Measurements from ENCODE around the gene ZHX3.

Gene ZHX3

DNA sequence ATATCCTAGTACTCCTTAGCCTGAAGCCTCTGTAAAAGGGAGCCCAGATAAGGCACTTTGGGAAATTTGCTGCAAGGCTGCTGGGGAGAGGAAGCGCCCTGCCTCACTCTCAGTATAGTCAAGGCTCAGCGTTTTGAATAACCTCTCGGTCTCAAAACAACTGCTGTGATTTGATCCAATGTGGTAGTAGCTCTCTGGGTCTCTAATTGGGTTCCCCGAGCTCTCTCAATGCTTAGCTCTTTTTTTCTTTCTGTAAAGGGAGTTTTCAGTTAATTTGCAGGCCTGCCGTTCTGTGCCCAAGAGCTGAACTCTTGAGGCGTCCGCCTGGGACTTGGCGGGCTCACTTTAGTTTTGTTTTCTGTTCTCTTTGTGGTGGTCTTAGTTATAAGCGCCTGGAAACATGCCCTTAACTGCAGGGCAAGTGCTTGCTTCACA lies 41.2 kb downstream of the ZHX3 start:
- DNase-seq (ENCODE audit: low read depth), result no peak
- TF ChIP-seq POLR2A (IDR thresholded peaks at IDR 0.05; ENCODE audit: extremely low read depth, insufficient read length), result no peak
- TF ChIP-seq, protein P1, sequence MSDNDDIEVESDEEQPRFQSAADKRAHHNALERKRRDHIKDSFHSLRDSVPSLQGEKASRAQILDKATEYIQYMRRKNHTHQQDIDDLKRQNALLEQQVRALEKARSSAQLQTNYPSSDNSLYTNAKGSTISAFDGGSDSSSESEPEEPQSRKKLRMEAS (IDR thresholded peaks at IDR 0.05; ENCODE audit: low read depth, low read length), result no peak
- no peak for TF ChIP-seq MYC (IDR thresholded peaks at IDR 0.05; ENCODE audit: low read depth, low read length)
- TF ChIP-seq, protein P2, sequence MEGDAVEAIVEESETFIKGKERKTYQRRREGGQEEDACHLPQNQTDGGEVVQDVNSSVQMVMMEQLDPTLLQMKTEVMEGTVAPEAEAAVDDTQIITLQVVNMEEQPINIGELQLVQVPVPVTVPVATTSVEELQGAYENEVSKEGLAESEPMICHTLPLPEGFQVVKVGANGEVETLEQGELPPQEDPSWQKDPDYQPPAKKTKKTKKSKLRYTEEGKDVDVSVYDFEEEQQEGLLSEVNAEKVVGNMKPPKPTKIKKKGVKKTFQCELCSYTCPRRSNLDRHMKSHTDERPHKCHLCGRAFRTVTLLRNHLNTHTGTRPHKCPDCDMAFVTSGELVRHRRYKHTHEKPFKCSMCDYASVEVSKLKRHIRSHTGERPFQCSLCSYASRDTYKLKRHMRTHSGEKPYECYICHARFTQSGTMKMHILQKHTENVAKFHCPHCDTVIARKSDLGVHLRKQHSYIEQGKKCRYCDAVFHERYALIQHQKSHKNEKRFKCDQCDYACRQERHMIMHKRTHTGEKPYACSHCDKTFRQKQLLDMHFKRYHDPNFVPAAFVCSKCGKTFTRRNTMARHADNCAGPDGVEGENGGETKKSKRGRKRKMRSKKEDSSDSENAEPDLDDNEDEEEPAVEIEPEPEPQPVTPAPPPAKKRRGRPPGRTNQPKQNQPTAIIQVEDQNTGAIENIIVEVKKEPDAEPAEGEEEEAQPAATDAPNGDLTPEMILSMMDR (IDR thresholded peaks at IDR 0.05; ENCODE audit: low read depth, low read length), result no peak
- H3K4me3 ChIP-seq (ENCODE audit: low read depth, low read length), result no peak overlapping the region

DNA sequence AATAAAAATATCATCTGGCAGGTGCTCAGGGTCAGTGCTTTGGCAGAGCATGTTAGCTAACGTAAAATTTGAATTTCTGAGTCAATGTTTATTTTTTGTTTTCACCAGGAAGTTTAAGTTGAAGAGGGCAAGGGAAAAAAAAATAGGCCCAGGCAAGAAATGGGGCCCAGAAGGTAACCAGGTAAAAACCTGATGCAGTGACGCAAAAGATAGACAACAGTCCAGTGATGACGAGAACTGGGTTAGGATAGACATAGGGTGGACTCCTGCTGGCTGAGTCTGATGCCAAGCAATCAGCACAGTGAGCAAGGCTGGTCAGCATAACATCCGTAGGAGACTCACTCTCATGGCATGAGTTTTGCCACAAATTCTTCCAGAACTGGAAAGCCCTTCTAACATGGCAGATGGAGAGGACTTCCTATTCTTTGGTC lies 42.2 kb downstream of the ZHX3 start:
- no peak overlapping the region for H3K4me3 ChIP-seq (ENCODE audit: low read depth, low read length)
- TF ChIP-seq POLR2A (IDR thresholded peaks at IDR 0.05; ENCODE audit: extremely low read depth, insufficient read length), result no peak
- TF ChIP-seq MYC (IDR thresholded peaks at IDR 0.05; ENCODE audit: low read depth, low read length), result no peak
- TF ChIP-seq, protein P2 (IDR thresholded peaks at IDR 0.05; ENCODE audit: low read depth, low read length), result no peak
- TF ChIP-seq, protein P1 (IDR thresholded peaks at IDR 0.05; ENCODE audit: low read depth, low read length), result no peak
- DNase-seq (ENCODE audit: low read depth), result no peak

DNA sequence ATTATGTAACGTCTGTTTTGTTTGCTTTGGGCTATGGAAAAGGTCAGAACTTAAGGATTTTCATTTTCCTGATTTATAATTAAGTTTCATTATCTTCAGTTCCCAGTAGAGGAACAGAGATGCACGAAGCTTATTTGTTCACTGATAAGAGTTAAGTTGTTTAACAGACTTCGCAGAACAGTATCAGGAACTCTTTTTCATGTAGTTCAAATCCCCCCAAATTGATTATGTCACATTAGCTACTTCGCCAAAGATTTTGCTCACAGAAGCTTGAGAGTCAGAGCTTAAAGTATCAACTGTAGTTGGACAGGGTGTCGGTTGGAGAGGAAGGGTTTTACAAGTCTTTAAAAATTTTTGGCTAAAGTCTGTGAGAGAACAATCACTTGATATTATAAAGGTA lies 43.4 kb downstream of the ZHX3 start:
- no peak for DNase-seq (ENCODE audit: low read depth)
- TF ChIP-seq, protein P1 (IDR thresholded peaks at IDR 0.05; ENCODE audit: low read depth, low read length), result no peak
- TF ChIP-seq, protein P2 (IDR thresholded peaks at IDR 0.05; ENCODE audit: low read depth, low read length), result no peak
- TF ChIP-seq MYC (IDR thresholded peaks at IDR 0.05; ENCODE audit: low read depth, low read length) (no peak), POLR2A (IDR thresholded peaks at IDR 0.05; ENCODE audit: extremely low read depth, insufficient read length) (no peak)
- H3K4me3 ChIP-seq (ENCODE audit: low read depth, low read length), result no peak overlapping the region

DNA sequence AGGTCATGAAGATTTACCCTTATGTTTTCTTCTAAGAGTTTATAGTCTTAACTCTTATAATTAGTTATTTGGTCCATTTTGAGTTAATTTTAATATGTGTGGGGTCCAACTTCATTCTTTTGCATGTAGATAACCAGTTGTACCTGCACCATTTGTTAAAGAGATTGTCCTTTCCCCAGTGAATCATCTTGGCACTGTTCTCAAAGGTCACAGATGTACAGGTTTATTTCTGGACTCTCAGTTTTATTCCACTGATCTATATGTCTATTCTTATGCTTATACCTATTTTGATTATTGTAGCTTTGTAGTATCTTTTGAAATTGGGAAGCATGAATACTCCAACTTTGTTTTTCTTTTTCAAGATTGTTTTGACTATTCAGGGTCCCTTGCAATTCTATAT lies 44.1 kb downstream of the ZHX3 start:
- no peak for TF ChIP-seq MYC (IDR thresholded peaks at IDR 0.05; ENCODE audit: low read depth, low read length)
- TF ChIP-seq POLR2A (IDR thresholded peaks at IDR 0.05; ENCODE audit: extremely low read depth, insufficient read length), result no peak
- TF ChIP-seq, protein P1 (IDR thresholded peaks at IDR 0.05; ENCODE audit: low read depth, low read length), result no peak
- TF ChIP-seq, protein P2 (IDR thresholded peaks at IDR 0.05; ENCODE audit: low read depth, low read length), result no peak

DNA sequence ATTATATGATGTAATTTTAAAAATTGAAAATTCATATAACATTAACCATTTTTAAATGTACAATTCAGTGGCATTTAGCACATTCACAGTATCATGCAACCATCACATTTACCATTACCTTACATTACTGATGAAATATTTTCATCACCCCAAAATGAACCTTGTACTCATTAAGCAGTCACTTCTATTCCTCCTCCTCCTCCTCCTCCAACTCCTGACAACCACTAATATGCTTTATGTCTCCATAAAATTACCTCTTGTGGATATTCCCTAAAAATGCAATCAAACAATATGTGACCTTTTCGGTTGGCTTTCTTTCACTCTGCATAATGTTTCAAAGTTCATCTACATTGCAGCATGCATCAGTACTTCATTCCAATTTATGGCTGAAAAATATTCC lies 45.2 kb downstream of the ZHX3 start:
- no peak overlapping the region for H3K4me3 ChIP-seq (ENCODE audit: low read depth, low read length)
- TF ChIP-seq POLR2A (IDR thresholded peaks at IDR 0.05; ENCODE audit: extremely low read depth, insufficient read length) (no peak), MYC (IDR thresholded peaks at IDR 0.05; ENCODE audit: low read depth, low read length) (no peak)
- TF ChIP-seq, protein P2 (IDR thresholded peaks at IDR 0.05; ENCODE audit: low read depth, low read length), result no peak
- TF ChIP-seq, protein P1 (IDR thresholded peaks at IDR 0.05; ENCODE audit: low read depth, low read length), result no peak
- no peak for DNase-seq (ENCODE audit: low read depth)

More for the DNA sequence above, 44.1 kb downstream of the ZHX3 start:
- DNase-seq (ENCODE audit: low read depth), result no peak
- H3K4me3 ChIP-seq (ENCODE audit: low read depth, low read length), result no peak overlapping the region
